ENCODE data around the gene SDF4.

Gene SDF4, protein sequence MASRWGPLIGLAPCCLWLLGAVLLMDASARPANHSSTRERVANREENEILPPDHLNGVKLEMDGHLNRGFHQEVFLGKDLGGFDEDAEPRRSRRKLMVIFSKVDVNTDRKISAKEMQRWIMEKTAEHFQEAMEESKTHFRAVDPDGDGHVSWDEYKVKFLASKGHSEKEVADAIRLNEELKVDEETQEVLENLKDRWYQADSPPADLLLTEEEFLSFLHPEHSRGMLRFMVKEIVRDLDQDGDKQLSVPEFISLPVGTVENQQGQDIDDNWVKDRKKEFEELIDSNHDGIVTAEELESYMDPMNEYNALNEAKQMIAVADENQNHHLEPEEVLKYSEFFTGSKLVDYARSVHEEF

DNA sequence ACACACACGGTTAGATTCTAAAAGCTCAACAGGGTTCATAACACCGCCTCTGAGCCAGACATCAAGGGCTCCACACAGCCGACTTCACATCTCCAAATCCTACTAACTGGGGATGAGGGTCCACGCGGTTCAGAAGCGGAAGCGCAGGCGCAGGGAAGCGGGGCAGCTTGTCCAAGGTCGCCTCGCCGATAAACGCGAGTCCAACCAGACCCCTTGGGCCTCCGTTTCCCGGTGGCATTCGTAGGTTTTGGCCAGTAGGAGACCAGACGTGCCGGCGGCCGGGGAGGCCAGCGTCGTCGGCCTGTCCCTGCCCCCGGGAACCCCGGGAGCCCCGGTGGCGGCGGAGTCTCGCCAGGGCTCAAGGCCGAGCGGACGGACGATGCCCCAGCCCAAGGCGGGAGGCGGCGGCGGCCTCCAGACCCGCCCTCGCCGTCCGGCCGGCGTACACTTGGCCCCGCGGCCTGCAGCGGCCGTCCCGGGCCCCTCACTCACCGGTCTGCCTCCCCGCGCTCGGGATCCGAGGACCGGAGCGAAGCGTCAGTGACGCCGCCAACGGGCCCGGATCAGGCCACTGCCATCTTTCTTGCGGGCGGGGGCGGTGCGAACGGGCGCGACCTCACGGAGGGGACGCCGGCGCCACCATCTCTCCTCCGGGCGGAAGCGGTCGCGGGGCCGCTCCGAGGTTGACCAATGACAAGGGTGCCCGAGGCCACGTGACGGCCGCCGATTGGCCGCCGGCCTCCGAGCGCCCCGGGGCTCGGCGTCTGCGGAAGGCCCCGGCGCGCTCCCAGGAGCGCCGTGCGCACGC lies at the start of gene SDF4:
Gene SDF4, minus strand, starts transcription at position 602 of the 808 bp plus-strand sequence. CDS start 3,229 bp downstream, outside the sequence.
- peak; percentile 81 for DNase-seq (ENCODE audit: low read depth)
- H3K4me3 ChIP-seq (ENCODE audit: low read depth, low read length), result peak within 1 kb of the TSS; percentile 91
- TF ChIP-seq, protein P1, sequence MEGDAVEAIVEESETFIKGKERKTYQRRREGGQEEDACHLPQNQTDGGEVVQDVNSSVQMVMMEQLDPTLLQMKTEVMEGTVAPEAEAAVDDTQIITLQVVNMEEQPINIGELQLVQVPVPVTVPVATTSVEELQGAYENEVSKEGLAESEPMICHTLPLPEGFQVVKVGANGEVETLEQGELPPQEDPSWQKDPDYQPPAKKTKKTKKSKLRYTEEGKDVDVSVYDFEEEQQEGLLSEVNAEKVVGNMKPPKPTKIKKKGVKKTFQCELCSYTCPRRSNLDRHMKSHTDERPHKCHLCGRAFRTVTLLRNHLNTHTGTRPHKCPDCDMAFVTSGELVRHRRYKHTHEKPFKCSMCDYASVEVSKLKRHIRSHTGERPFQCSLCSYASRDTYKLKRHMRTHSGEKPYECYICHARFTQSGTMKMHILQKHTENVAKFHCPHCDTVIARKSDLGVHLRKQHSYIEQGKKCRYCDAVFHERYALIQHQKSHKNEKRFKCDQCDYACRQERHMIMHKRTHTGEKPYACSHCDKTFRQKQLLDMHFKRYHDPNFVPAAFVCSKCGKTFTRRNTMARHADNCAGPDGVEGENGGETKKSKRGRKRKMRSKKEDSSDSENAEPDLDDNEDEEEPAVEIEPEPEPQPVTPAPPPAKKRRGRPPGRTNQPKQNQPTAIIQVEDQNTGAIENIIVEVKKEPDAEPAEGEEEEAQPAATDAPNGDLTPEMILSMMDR (IDR thresholded peaks at IDR 0.05; ENCODE audit: low read depth, low read length, missing control alignments), result no peak

DNA sequence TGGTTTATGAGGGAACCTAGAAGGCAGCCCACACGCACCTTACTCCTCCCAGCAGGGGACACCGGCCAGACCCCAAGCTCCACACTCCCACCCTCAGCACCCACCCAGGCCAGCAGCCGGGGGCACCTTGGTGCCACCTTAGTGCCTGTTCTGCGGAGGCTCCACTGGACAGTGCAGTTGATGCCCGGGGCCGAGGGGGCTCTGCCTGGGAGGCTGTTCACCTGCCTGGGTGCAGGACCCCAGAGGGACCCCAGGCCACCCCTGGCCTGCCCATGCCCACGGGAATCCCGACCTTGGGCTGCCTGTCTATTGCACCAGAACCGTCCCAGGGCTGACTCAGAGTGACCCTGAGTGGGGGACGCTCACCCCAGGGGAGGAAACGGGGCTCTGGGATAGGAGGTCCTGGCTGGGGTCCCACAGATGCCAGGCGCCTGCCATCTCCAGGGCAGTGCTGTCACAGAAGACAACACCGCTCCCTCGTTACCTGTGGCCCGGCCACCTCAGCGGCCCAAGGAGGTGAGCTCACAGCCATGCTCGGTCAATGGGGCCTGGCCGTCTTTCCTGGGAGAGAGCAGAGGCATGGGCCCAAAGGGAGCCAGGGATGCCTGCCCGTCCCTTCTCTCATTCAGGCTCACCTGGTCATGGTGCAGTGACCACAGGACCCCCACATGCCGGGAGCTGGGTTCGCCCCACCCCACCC lies 49.1 kb upstream of the SDF4 start:
- TF ChIP-seq, protein P1 (IDR thresholded peaks at IDR 0.05; ENCODE audit: low read depth, low read length, missing control alignments), result no peak
- H3K4me3 ChIP-seq (ENCODE audit: low read depth, low read length), result no peak overlapping the region
- DNase-seq (ENCODE audit: low read depth), result no peak

DNA sequence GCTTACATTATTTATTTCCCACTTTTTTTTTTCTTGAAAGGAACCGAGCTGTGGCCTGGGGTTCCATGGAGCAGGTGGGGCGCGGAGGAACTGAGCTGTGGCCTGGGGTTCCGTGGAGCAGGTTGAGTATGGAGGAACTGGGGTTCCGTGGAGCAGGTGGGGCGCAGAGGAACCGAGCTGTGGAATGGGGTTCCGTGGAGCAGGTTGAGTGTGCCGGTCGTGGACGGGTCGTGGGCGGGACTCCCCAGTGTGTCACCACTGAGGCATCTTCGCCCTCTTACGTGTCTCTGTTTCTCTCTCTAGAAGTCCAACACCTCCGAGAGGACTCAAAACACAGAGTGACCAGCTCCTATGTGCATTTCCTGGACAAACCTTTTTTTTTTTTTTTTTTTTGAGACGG lies 47.2 kb upstream of the SDF4 start:
- no peak for DNase-seq (ENCODE audit: low read depth)
- H3K4me3 ChIP-seq (ENCODE audit: low read depth, low read length), result no peak overlapping the region
- TF ChIP-seq, protein P1 (IDR thresholded peaks at IDR 0.05; ENCODE audit: low read depth, low read length, missing control alignments), result no peak

DNA sequence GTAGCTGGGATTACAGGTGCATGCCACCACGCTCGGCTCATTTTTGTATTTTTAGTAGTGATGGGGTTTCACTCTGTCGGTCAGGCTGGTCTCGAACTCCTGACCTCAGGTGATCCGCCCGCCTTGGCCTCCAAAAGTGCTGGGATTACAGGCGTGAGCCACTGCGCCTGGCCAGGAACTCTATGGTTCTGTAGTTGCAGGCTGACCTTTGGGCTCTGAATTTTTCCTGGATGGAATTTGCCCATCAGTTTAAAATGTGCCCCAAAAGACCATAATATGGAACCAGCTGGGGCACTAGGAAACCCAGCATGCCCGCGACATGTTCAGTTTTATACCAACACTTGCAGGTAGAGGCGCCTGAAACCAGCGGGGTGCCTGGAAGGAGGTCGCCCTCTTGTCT lies 46.8 kb upstream of the SDF4 start:
- no peak for DNase-seq (ENCODE audit: low read depth)
- no peak overlapping the region for H3K4me3 ChIP-seq (ENCODE audit: low read depth, low read length)
- TF ChIP-seq, protein P1 (IDR thresholded peaks at IDR 0.05; ENCODE audit: low read depth, low read length, missing control alignments), result no peak

- H3K4me3 ChIP-seq (ENCODE audit: low read depth, low read length), result no peak overlapping the region
- no peak for DNase-seq (ENCODE audit: low read depth)
- TF ChIP-seq, protein P1 (IDR thresholded peaks at IDR 0.05; ENCODE audit: low read depth, low read length, missing control alignments), result no peak
Measured at GRCh38 chr1:1275836-1276235, 44.0 kb upstream of the SDF4 start.

GRCh38 chr1:1274931-1275431 lies 43.2 kb upstream of the SDF4 start:
- TF ChIP-seq, protein P1 (IDR thresholded peaks at IDR 0.05; ENCODE audit: low read depth, low read length, missing control alignments), result no peak
- no peak overlapping the region for H3K4me3 ChIP-seq (ENCODE audit: low read depth, low read length)
- DNase-seq (ENCODE audit: low read depth), result no peak

All from GM12864 (cell line).